ENCODE measurements around the gene HDAC4. TPM values are rescaled to one million over a fixed set of nuclear protein-coding genes. Genes with fewer than 3 reads are reported as not detected.

HDAC4 gene
- total and polyA plus RNA-seq, 3 experiments from 2014 or later: 8.3 to 28.8 (median 24.0) TPM

DNA sequence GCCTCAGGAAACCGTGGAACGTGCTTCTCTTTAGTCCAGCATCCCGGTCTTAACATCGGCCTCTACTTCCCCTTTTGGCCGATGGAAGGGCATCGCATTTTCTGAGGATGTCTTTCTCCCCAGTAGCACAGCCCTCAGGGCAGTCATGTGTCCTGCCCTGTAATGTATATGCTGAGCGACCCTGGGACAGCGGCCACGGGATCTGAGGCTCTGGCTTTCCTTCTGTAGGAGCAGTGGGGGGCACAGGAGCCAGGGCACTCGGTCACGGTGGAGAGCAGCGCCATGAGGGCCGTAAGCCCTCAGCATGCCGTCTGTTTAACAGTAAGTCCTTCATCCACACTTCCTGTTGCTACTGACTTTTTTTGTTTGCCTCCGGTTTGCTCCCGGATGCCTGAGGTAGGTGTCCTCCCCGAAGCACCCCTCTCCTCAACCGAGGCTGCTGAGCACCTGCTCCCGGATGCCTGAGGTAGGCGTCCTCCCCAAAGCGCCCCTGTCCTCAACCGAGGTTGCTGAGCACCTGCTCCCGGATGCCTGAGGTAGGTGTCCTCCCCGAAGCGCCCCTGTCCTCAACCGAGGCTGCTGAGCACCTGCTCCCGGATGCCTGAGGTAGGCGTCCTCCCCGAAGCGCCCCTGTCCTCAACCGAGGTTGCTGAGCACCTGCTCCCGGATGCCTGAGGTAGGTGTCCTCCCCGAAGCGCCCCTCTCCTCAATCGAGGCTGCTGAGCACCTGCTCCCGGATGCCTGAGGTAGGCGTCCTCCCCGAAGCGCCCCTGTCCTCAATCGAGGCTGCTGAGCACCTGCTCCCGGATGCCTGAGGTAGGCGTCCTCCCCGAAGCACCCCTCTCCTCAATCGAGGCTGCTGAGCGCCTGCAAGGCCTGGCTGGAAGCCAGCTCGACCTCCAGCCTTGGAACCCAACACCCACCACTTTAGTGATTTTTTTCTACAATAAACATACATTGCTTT, 169.3 kb downstream of the HDAC4 start:
- peak in 2 of 5 donors; percentile 8 to 39 for DNase-seq
- Histone ChIP-seq H3K4me1 (ENCODE audit: insufficient read depth, low read length) (peaks cover 30% of the 10 kb centered on the region), H3K9me3 (ENCODE audit: low read length) (no peaks in the 10 kb centered on the region), H3K27me3 (ENCODE audit: insufficient read depth, low read length, poor library complexity, severe bottlenecking) (no peaks in the 10 kb centered on the region), H3K27ac (ENCODE audit: low read depth, low read length) (no peak overlapping the region), H3K4me3 (ENCODE audit: low read length) (peak overlapping the region; percentile 46), H3K36me3 (ENCODE audit: insufficient read depth, low read length) (no peaks in the 10 kb centered on the region)
- H3K4me3 Mint-ChIP-seq: peak overlapping the region in 6 of 7 donors; percentile 32 to 75 (median 63)
- no peaks in the 10 kb centered on the region for H3K27me3 Mint-ChIP-seq
- ChIA-PET POLR2A (no interaction called here), CTCF (no interaction called here)
- H3K27ac Mint-ChIP-seq: peak overlapping the region; percentile 42 to 92 (median 84)
- peaks cover 37 to 74% (median 61%) of the 10 kb centered on the region in 3 donors for H3K4me1 Mint-ChIP-seq
- peaks cover 0 to 29% (median 16%) of the 10 kb centered on the region in 3 donors for H3K36me3 Mint-ChIP-seq
- no peaks in the 10 kb centered on the region for H3K9me3 Mint-ChIP-seq

DNA sequence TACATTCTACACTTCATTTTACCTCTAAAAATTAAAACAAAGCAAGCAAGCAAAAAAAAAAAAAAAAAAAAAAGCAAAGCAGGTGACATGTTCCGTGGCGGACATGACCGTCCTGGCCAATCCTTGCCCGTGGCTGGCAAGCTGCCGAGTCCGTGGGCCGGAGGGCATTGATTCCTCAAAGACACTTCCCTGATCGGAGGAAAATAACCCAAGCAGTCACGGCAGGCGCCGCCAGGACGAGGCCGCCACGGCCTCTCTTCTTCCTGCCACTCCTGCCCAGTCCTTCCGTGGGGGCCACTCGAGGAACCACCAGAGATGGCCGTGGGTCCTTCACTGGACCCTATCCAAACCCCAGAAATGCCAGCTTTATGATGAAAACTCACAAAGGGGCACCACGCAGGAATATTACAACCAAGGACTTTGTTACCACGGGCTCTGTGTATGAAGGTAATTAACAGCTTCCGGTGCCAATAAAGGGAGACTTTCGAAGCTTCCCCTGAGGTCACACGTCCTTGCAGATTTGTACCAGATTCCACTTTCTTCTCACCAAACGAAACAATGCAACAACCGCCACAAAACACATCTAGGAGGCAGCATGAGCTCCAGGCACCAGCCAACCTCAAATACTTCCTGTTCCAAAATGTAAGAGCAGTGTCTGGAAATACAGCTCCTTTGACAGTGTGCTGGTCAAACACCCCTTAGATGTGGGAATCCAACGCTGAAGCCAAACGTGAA, 170.3 kb downstream of the HDAC4 start:
- H3K36me3 Mint-ChIP-seq: peaks cover 0 to 26% (median 16%) of the 10 kb centered on the region in 3 donors
- H3K27me3 Mint-ChIP-seq: no peaks in the 10 kb centered on the region
- H3K9me3 Mint-ChIP-seq: no peaks in the 10 kb centered on the region
- H3K27ac Mint-ChIP-seq: peak overlapping the region; percentile 19 to 92 (median 68)
- ChIA-PET CTCF (interaction anchor here (0.8 kb wide), 1 partner anchor 36 kb away, joined by 3 read pairs; no protein-coding TSS in a partner anchor), POLR2A (interaction anchor here (0.7 kb wide), 1 partner anchor 35 kb away, joined by 3 read pairs; no protein-coding TSS in a partner anchor)
- DNase-seq: peak in 2 of 5 donors; percentile 26 to 50
- H3K36me3 ChIP-seq (ENCODE audit: insufficient read depth, low read length): no peaks in the 10 kb centered on the region
- H3K27me3 ChIP-seq (ENCODE audit: insufficient read depth, low read length, poor library complexity, severe bottlenecking): no peaks in the 10 kb centered on the region
- peak overlapping the region in 5 of 7 donors; percentile 15 to 74 (median 41) for H3K4me3 Mint-ChIP-seq
- no peak overlapping the region for H3K4me3 ChIP-seq (ENCODE audit: low read length)
- H3K27ac ChIP-seq (ENCODE audit: low read depth, low read length): no peak overlapping the region
- H3K4me1 Mint-ChIP-seq: peaks cover 41 to 84% (median 68%) of the 10 kb centered on the region in 3 donors
- H3K9me3 ChIP-seq (ENCODE audit: low read length): no peaks in the 10 kb centered on the region
- peaks cover 41% of the 10 kb centered on the region for H3K4me1 ChIP-seq (ENCODE audit: insufficient read depth, low read length)

DNA sequence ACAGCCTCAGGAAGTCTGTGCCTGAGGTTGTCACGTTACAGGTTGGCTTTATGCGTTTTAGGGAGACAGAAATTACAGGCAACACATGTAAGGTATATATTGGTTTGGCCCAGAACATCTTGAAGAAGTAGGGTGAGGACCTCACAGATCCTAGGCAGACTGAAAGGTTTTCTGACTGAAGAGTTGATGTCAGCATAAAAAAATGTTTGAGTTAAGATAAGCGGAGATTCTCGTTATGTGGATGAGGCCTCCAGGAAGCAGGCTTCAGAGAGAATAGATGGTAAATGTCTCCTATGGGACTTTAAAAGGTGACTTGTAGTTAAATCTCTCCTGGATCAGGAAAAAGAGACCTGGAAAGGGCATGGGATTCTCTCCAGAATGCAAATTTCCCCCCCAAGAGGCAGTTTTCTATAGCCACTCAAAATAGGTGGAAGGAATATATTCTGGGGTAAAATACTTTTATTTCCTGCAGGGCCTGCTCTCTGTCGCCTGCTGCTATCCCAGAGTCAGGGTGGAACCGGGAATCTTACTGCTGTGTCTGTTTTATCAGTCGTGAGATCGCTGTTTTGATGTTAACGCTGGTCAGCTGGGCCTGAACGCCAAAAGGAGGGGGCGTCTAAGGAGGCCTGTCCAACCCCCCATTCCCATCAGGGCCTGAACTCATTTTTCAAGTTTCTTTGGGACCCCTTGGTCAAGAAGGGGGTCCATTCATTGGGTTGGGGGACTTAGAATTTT, 171.1 kb downstream of the HDAC4 start:
- Mint-ChIP-seq H3K4me3 (no peak overlapping the region), H3K27me3 (no peaks in the 10 kb centered on the region), H3K27ac (peak overlapping the region in 7 of 8 donors; percentile 0 to 75 (median 59)), H3K9me3 (no peaks in the 10 kb centered on the region), H3K36me3 (peaks cover 0 to 19% (median 11%) of the 10 kb centered on the region in 3 donors), H3K4me1 (peaks cover 45 to 88% (median 69%) of the 10 kb centered on the region in 3 donors)
- no peak for DNase-seq
- H3K4me3 ChIP-seq (ENCODE audit: low read length): no peak overlapping the region
- no peak overlapping the region for H3K27ac ChIP-seq (ENCODE audit: low read depth, low read length)
- no peaks in the 10 kb centered on the region for H3K9me3 ChIP-seq (ENCODE audit: low read length)
- POLR2A ChIA-PET: no interaction called here
- H3K27me3 ChIP-seq (ENCODE audit: insufficient read depth, low read length, poor library complexity, severe bottlenecking): no peaks in the 10 kb centered on the region
- CTCF ChIA-PET: interaction anchor here (0.8 kb wide), 1 partner anchor 37 kb away, joined by 3 read pairs; no protein-coding TSS in a partner anchor
- H3K4me1 ChIP-seq (ENCODE audit: insufficient read depth, low read length): peaks cover 45% of the 10 kb centered on the region
- no peaks in the 10 kb centered on the region for H3K36me3 ChIP-seq (ENCODE audit: insufficient read depth, low read length)

DNA sequence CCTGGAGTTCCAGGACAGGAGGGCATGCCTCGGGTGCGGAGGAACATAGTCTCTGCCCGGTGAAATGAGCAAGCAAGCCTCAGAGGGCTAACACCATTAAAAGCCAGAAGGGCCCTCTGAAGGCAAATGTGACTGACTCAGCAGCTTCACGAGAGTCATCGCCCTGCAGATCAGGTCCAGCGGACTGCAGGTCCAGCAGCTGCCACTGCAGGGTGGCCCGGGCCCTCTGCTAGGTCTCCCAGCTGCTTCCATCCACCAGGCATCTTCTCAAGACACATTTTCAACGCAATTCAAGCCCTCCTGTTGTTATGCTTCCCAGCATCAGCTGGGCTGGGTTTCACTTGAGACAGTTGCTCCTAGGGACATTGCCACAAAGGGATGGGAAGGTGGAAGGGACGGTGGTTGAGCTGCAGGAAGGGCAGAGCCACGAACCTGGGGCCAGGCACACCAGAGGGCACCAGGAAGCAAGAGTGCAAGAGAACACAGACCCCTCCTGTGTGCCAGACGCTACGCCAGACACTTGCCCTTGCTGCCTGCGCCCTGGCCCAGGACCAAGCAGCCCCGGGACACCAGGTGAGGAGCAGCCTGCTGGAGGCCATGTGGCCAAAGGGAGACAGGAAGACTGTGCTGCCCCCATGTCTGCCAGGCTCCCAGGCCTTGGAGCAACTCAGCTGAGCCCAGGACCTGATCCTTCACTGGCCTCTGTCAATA, 173.0 kb downstream of the HDAC4 start:
- POLR2A ChIA-PET: no interaction called here
- Histone ChIP-seq H3K9me3 (ENCODE audit: low read length) (no peaks in the 10 kb centered on the region), H3K36me3 (ENCODE audit: insufficient read depth, low read length) (no peaks in the 10 kb centered on the region), H3K4me3 (ENCODE audit: low read length) (no peak overlapping the region), H3K27ac (ENCODE audit: low read depth, low read length) (no peak overlapping the region), H3K27me3 (ENCODE audit: insufficient read depth, low read length, poor library complexity, severe bottlenecking) (no peaks in the 10 kb centered on the region), H3K4me1 (ENCODE audit: insufficient read depth, low read length) (peaks cover 52% of the 10 kb centered on the region)
- H3K27me3 Mint-ChIP-seq: no peaks in the 10 kb centered on the region
- peak overlapping the region in 7 of 8 donors; percentile 14 to 94 (median 66) for H3K27ac Mint-ChIP-seq
- no peaks in the 10 kb centered on the region for H3K9me3 Mint-ChIP-seq
- H3K4me1 Mint-ChIP-seq: peaks cover 53 to 88% (median 76%) of the 10 kb centered on the region in 3 donors
- CTCF ChIA-PET: no interaction called here
- H3K4me3 Mint-ChIP-seq: no peak overlapping the region
- peaks cover 0 to 5% (median 4%) of the 10 kb centered on the region in 3 donors for H3K36me3 Mint-ChIP-seq
- no peak for DNase-seq

DNA sequence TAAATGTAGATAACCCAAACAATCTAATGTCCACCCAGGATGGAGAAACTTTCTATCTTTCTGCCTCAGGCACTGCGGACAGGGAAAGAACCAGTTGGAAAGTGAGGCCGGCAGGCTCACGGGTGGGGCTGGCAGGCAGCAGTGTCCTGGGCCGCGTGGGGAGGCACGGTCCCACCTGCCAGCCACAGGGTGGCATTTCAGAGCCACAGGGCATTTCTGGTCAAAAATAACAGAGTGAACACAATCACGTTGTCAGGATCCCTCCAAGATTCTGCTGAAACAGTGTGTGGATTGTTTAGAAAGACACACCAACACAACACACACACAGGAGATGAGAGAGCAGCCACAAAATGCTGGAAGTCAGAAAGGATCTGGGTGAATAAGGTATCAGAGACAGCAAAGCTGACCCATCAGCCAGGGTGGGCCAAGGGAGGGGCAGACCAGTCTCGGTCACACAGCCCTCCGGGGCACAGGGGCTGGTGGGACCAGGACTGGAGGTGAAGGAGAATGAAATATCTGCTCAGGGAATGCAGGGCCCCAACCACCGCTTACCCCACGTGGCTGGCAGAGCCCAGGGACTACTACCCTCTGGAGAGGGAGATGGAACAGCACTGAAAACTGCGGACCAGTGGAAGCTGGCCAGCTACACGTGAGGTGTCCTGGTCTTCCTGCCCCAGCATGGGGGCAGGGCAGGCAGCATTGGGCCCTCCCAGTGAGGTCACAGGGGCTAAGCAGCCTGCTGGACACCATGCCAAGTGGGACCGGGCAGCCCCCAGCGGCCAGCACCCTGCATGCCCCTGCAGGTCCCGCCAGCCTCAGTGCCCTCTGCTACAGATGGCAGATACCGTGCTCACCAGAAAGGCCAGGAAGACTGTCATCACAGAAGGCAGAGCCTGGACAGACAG, 173.9 kb downstream of the HDAC4 start:
- Histone ChIP-seq H3K36me3 (ENCODE audit: insufficient read depth, low read length) (no peaks in the 10 kb centered on the region), H3K27ac (ENCODE audit: low read depth, low read length) (no peak overlapping the region), H3K9me3 (ENCODE audit: low read length) (no peaks in the 10 kb centered on the region), H3K4me3 (ENCODE audit: low read length) (no peak overlapping the region), H3K4me1 (ENCODE audit: insufficient read depth, low read length) (peaks cover 53% of the 10 kb centered on the region), H3K27me3 (ENCODE audit: insufficient read depth, low read length, poor library complexity, severe bottlenecking) (no peaks in the 10 kb centered on the region)
- Mint-ChIP-seq H3K4me1 (peaks cover 58 to 90% (median 80%) of the 10 kb centered on the region in 3 donors), H3K27me3 (no peaks in the 10 kb centered on the region), H3K27ac (peak overlapping the region; percentile 6 to 93 (median 58)), H3K36me3 (peaks cover 0 to 4% (median 4%) of the 10 kb centered on the region in 3 donors), H3K9me3 (no peaks in the 10 kb centered on the region), H3K4me3 (peak overlapping the region in 1 of 7 donors; percentile 55)
- no peak for DNase-seq
- ChIA-PET CTCF (no interaction called here), POLR2A (no interaction called here)

DNA sequence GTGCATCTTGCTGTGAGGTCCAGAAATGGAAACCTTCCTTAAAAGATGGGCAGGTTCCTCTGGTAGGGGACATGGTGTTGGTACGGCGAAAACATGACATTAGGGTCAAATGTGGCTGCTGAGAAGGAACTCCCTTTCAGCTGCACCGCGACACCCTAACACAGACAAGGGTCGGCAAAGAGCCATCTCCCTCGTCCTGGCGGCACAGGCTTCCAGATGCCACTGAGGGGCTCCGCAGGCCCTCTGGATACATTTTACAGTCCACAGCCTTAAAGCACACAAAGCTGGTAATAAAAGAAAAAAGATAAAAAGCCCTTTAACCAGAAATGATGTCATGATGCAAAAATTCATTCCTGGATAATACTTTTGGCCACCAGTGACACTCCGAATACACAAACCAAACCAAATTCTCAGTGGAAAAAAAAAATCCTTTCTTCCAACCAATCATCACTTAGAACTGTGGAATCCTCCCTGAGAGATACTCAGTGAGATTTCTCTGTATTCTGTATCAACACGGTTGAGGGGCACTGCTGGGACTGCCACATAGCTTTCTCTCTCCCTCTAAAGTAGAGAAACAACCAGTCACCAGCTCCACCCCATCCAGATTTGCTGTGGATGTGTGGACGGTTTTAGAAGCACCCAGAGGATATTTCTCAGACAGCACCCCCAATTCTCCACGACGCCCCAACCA, 174.8 kb downstream of the HDAC4 start:
- H3K4me3 ChIP-seq (ENCODE audit: low read length): no peak overlapping the region
- peak overlapping the region in 7 of 8 donors; percentile 0 to 76 (median 21) for H3K27ac Mint-ChIP-seq
- H3K27me3 Mint-ChIP-seq: no peaks in the 10 kb centered on the region
- ChIA-PET POLR2A (no interaction called here), CTCF (no interaction called here)
- H3K4me1 Mint-ChIP-seq: peaks cover 59 to 92% (median 85%) of the 10 kb centered on the region in 3 donors
- H3K36me3 ChIP-seq (ENCODE audit: insufficient read depth, low read length): no peaks in the 10 kb centered on the region
- no peak for DNase-seq
- H3K36me3 Mint-ChIP-seq: peaks cover 0 to 4% (median 4%) of the 10 kb centered on the region in 3 donors
- H3K4me1 ChIP-seq (ENCODE audit: insufficient read depth, low read length): peaks cover 54% of the 10 kb centered on the region
- H3K9me3 Mint-ChIP-seq: no peaks in the 10 kb centered on the region
- no peak overlapping the region for H3K4me3 Mint-ChIP-seq
- no peak overlapping the region for H3K27ac ChIP-seq (ENCODE audit: low read depth, low read length)
- no peaks in the 10 kb centered on the region for H3K27me3 ChIP-seq (ENCODE audit: insufficient read depth, low read length, poor library complexity, severe bottlenecking)
- H3K9me3 ChIP-seq (ENCODE audit: low read length): no peaks in the 10 kb centered on the region
